Ascending aorta (tissue), 2 donors: ENCODE data around the gene CCNJL. TPM values are rescaled to one million over a fixed set of nuclear protein-coding genes. Genes with fewer than 3 reads are reported as not detected.

Experiments used
- DNase-seq, 2 donors: peaks; one replicate each; pipeline ENCODE4 v3.0.0-alpha.2; 2019; ENCODE audit warnings: low spot score in 2 of 2
- H3K27ac ChIP-seq, 2 donors: fragments of 200-600 bp; sonication (generic); one replicate each; pipeline ENCODE4 v1.5.1; 2016 to 2017; ENCODE audit warnings: mild to moderate bottlenecking in 1 of 2
- H3K27me3 ChIP-seq: fragments of 200-600 bp; sonication (generic); one replicate; pipeline ENCODE4 v1.5.1; 2017
- H3K36me3 ChIP-seq, 2 donors: fragments of 200-600 bp; sonication (generic); one replicate each; pipeline ENCODE4 v1.5.1; 2016
- H3K4me1 ChIP-seq, 2 donors: fragments of 200-600 bp; sonication (generic); one replicate each; pipeline ENCODE4 v1.5.1; 2016 to 2017; ENCODE audit warnings: mild to moderate bottlenecking in 1 of 2
- H3K4me3 ChIP-seq, 2 donors: fragments of 200-600 bp; sonication (generic); one replicate each; pipeline ENCODE4 v1.5.1; 2016 to 2017; ENCODE audit warnings: mild to moderate bottlenecking in 1 of 2
- H3K9me3 ChIP-seq, 2 donors: fragments of 200-600 bp; sonication (generic); one replicate each; pipeline ENCODE4 v1.5.1; 2016
- intact Hi-C: fragments of 100-400 bp; cut with DNase I; formaldehyde crosslinking; loops from one replicate; pipeline ENCODE4 v1.15.1; 2023
- total RNA-seq: library from RNA; depleted of rRNA; stranded (reverse); fragments of >200 nt; gene quantifications from one replicate; pipeline ENCODE4 v1.1.0, GENCODE V29; 2016
- TF ChIP-seq, protein P1 (sequence below), 3 experiments: fragments of 200-600 bp in 2 of 3; fragments of 450-650 bp in 1 of 3; sonication (generic) in 2 of 3; IDR thresholded peaks; one replicate each; pipeline ENCODE4 v1.5.1; 2016 to 2019; ENCODE audit warnings: antibody characterized with exemption in 3 of 3, mild to moderate bottlenecking in 1 of 3, moderate library complexity in 1 of 3

The CCNJL gene, protein sequence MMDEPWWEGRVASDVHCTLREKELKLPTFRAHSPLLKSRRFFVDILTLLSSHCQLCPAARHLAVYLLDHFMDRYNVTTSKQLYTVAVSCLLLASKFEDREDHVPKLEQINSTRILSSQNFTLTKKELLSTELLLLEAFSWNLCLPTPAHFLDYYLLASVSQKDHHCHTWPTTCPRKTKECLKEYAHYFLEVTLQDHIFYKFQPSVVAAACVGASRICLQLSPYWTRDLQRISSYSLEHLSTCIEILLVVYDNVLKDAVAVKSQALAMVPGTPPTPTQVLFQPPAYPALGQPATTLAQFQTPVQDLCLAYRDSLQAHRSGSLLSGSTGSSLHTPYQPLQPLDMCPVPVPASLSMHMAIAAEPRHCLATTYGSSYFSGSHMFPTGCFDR
- total RNA-seq: not detected

DNA sequence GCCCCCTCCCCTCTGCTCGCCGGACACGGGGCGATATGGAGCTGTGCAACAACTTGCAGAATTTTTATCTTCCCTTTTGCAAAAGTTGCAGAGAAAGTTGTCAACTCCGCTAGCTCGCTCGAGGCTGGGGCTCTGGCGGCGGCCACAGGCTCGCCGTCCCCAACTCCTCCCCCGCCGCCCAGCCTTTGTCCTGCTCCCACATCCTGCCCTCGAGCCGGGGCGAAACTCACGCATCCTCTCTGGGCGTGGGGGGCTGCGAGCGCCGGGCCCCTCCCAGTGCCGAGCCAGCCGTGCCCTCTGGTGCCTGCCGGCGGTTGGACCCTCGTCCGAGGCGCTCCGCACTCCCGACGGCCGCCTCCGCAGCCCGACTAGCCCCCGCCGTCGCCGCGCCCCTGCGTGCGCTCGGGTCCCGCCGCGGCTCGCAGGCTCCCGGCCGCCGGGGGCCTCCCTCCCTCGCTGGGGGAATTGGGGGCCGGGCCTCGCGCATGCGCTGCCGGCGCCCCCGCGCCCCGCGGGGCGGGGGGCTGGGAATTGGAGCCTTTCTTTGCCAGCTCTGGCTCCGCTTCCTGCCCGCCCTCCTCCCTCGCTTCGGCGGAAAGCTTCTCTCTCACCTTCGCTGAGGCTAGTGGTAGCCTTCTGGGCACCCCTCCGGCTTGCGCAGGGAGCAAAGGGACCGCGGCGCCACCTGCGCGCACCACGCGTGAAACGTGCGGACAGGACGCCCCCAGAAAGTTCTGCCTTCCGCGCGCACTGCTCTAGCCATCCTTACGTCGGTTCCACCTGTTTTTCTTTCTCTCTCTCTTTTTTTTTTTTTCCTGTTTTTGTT lies at the start of gene CCNJL:
TSS of gene CCNJL (minus strand) at position 431 of the 826 bp plus-strand sequence. CDS start 641 bp downstream, outside the sequence.
- DNase-seq: peak in 1 of 2 donors; percentile 65
- Histone ChIP-seq H3K27ac (peak within 1 kb of the TSS in 1 of 2 donors; percentile 17), H3K4me1 (peaks cover 0 to 4% of the 10 kb centered on the region in 2 donors), H3K36me3 (peaks cover 0 to 3% of the 10 kb centered on the region in 2 donors), H3K4me3 (peak within 1 kb of the TSS; percentile 53 to 70), H3K27me3 (no peaks in the 10 kb centered on the region), H3K9me3 (no peaks in the 10 kb centered on the region)
- intact Hi-C loops: no loop called here
- TF ChIP-seq, protein P1, sequence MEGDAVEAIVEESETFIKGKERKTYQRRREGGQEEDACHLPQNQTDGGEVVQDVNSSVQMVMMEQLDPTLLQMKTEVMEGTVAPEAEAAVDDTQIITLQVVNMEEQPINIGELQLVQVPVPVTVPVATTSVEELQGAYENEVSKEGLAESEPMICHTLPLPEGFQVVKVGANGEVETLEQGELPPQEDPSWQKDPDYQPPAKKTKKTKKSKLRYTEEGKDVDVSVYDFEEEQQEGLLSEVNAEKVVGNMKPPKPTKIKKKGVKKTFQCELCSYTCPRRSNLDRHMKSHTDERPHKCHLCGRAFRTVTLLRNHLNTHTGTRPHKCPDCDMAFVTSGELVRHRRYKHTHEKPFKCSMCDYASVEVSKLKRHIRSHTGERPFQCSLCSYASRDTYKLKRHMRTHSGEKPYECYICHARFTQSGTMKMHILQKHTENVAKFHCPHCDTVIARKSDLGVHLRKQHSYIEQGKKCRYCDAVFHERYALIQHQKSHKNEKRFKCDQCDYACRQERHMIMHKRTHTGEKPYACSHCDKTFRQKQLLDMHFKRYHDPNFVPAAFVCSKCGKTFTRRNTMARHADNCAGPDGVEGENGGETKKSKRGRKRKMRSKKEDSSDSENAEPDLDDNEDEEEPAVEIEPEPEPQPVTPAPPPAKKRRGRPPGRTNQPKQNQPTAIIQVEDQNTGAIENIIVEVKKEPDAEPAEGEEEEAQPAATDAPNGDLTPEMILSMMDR (IDR thresholded peaks at IDR 0.05): no peak

DNA sequence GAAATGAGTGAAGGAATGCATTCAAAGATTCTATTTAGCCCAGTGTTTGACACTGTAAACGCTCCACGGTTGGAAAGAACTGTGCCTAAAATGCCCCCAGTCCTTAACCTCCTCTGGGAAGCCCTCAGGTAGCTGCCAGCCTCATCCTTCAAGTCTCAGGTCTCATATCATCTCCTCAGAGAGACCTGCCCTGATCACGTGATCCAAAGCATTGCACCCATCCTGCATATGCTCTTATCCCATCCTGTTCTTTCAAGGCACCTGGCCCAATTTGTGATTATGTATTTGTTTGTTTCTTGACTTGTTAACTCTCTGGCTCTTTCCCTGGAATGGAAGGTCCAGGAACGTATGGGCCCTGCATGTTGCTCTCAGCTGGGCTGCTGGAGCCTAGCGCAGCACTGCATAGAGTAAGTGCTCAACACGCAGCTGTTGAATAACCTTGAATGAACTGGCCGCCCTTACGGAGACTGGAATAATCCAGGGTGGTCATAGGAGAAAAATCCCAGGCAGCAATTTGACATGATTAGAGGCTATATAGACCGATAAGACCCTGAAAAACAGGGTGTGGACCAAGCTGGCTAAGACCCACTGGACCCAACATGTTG lies 49.4 kb upstream of the CCNJL start:
- Histone ChIP-seq H3K36me3 (no peaks in the 10 kb centered on the region), H3K9me3 (no peaks in the 10 kb centered on the region), H3K4me1 (peaks cover 18 to 41% of the 10 kb centered on the region in 2 donors), H3K27ac (peak overlapping the region in 1 of 2 donors; percentile 73), H3K4me3 (no peak overlapping the region), H3K27me3 (no peaks in the 10 kb centered on the region)
- intact Hi-C loops: no loop called here
- DNase-seq: no peak
- TF ChIP-seq, protein P1 (IDR thresholded peaks at IDR 0.05): no peak

DNA sequence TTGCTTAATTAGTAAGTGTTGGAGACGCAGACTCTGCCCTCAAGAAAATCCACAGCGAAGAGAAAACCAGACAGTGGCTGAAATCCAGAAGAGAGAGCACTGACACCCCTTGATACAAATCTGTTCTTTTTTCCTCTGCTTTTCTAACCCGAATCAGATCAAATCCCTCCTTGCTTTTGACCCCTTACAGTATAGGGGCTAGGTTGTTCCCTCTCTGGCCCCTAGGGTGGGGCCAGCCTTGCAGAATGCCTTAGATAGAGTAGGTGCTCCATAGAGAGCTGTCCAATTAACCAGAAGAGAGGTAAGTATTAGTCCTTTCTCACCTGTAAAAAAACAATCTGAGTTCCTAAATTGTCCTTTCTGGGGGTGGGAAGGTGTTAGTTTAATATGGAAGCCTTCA lies 47.9 kb upstream of the CCNJL start:
- Histone ChIP-seq H3K27ac (peak overlapping the region; percentile 89 to 93), H3K4me3 (peak overlapping the region; percentile 7 to 31), H3K4me1 (peaks cover 21 to 42% of the 10 kb centered on the region in 2 donors), H3K27me3 (no peaks in the 10 kb centered on the region), H3K9me3 (no peaks in the 10 kb centered on the region), H3K36me3 (no peaks in the 10 kb centered on the region)
- intact Hi-C loops: no loop called here
- DNase-seq: no peak
- TF ChIP-seq, protein P1 (IDR thresholded peaks at IDR 0.05): no peak

DNA sequence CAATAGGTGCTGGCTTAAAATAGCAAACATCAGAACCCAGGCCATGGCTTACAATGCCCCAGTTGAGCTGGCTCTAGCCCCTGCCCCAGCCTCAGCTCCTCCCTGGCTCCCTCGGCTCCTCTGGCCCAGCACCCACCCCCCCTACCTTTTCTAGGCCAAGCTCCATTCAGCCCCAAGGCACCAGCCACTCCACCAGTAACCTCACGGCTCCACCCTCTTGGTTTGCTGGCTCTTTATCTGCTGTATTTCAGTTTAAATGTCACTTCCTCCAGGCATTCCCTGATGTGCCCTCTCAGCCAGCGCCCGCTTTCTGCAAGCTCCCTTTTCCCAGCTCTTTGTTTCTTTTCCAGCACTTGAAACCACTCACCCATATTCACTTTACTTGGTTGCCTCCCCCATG lies 47.5 kb upstream of the CCNJL start:
- no peak for DNase-seq
- intact Hi-C loops: no loop called here

DNA sequence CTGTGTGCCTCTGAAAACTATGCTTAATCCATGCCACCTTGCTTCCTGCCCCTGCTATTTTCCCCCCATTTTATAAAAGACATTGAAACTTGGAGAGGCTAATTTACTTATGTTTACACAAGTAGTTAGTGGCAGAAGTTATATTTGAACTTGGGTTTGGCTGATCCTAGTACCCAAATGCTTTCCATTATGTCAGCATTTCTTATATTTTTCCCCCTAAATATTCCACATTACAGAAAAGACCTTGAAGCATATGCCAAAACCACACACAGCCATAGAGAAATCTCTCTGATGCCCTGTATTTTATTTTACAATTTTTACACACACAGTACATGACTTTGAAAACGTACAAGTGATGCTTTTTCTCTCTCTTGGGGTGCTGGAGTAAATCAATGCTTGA lies 46.9 kb upstream of the CCNJL start:
- Histone ChIP-seq H3K27ac (peak overlapping the region; percentile 89 to 93), H3K4me1 (peaks cover 21 to 42% of the 10 kb centered on the region in 2 donors)

More for the DNA sequence above, 47.5 kb upstream of the CCNJL start:
- Histone ChIP-seq H3K4me1 (peaks cover 21 to 42% of the 10 kb centered on the region in 2 donors), H3K36me3 (no peaks in the 10 kb centered on the region), H3K4me3 (peak overlapping the region; percentile 7 to 31), H3K9me3 (no peaks in the 10 kb centered on the region), H3K27me3 (no peaks in the 10 kb centered on the region), H3K27ac (peak overlapping the region; percentile 89 to 93)
- TF ChIP-seq, protein P1 (IDR thresholded peaks at IDR 0.05): no peak

More for the DNA sequence above, 46.9 kb upstream of the CCNJL start:
- intact Hi-C loops: no loop called here
- DNase-seq: no peak
- Histone ChIP-seq H3K27me3 (no peaks in the 10 kb centered on the region), H3K9me3 (no peaks in the 10 kb centered on the region), H3K36me3 (no peaks in the 10 kb centered on the region), H3K4me3 (no peak overlapping the region)
- TF ChIP-seq, protein P1 (IDR thresholded peaks at IDR 0.05): no peak
